GM12874 (cell line): Measurements from ENCODE around the gene NKX6-2.

Experiments used
- TF ChIP-seq, protein P1 (sequence below): IDR thresholded peaks from 2 replicates; pipeline ENCODE4 v1.5.1; 2011; ENCODE audit warnings: low read depth, mild to moderate bottlenecking, control low read depth, low read length, moderate library complexity; ENCODE audit not compliant: insufficient read depth

NKX6-2 gene

GRCh38 chr10:132798403-132798802, 12.5 kb upstream of the NKX6-2 start:
- TF ChIP-seq, protein P1, sequence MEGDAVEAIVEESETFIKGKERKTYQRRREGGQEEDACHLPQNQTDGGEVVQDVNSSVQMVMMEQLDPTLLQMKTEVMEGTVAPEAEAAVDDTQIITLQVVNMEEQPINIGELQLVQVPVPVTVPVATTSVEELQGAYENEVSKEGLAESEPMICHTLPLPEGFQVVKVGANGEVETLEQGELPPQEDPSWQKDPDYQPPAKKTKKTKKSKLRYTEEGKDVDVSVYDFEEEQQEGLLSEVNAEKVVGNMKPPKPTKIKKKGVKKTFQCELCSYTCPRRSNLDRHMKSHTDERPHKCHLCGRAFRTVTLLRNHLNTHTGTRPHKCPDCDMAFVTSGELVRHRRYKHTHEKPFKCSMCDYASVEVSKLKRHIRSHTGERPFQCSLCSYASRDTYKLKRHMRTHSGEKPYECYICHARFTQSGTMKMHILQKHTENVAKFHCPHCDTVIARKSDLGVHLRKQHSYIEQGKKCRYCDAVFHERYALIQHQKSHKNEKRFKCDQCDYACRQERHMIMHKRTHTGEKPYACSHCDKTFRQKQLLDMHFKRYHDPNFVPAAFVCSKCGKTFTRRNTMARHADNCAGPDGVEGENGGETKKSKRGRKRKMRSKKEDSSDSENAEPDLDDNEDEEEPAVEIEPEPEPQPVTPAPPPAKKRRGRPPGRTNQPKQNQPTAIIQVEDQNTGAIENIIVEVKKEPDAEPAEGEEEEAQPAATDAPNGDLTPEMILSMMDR: no peak

GRCh38 chr10:132796846-132797245, 10.9 kb upstream of the NKX6-2 start:
- TF ChIP-seq, protein P1: no peak

DNA sequence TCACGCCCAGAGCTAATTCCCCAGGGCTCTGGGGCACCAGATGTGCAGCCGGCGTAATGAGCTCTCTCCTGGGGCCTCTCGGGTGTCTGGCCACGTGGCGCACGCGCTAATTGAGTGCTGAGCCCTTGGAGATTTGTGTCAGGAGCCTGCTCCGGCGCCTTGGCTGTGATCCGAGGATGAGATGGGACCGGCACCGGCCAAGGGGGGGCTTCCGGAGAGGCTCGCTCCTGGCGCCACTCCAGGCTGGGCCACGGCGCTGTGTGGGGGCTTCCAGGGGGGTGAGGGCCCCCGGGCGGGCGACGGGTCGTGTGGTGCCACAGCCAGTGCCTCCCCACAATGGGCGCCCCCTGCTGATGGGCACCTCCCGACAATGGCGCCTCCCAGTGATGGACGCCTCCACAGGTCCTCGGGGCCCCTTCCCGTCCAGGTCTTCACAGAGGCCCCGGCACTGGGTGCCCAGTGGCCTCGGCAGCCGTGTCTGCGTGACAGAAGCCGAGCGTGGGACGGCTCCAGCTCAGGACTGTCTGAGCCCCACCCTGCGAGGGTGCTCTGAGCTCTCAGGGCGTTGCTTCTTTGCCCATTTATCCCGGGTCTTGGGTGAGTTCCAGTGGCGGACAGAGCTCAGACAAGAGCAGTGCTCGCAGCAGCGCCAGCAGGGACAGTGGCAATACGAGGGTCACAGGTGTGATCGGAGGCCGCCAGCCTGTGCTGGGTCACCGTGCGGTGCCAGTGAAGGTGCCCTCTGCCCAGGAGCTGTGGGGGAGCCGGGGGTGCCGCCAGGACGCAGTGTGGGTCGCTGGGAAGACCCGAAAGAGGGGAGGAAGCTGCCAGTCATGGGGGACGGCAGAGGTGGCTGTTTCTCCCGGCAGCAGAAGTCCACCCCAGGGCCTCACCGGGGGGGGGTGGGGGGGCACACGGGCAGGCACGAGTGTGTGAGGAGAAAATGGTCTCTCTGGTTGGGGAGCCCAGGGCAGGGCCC, 8.2 kb upstream of the NKX6-2 start:
- TF ChIP-seq, protein P1: no peak

DNA sequence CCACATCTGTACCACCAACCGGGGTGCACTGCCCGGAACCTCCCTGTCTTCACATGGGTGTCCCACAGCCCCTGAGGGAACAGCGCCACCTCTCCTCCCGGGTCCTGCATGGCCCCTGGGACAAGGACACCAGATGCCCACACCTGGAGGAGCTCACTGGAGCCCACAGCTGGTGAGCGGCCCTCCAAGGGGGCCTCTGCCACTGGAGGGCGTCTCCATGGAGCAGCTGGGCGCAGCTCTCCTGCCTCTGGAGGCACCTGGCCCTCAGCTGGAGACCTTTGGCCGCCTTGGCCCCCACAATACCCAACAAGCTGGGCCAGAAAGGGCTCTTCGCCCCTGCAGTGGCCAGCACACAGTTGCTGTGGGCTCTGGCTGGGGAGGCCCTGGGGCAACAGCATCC, 7.3 kb upstream of the NKX6-2 start:
- TF ChIP-seq, protein P1: no peak

GRCh38 chr10:132792796-132793195, 6.8 kb upstream of the NKX6-2 start:
- TF ChIP-seq, protein P1: no peak

DNA sequence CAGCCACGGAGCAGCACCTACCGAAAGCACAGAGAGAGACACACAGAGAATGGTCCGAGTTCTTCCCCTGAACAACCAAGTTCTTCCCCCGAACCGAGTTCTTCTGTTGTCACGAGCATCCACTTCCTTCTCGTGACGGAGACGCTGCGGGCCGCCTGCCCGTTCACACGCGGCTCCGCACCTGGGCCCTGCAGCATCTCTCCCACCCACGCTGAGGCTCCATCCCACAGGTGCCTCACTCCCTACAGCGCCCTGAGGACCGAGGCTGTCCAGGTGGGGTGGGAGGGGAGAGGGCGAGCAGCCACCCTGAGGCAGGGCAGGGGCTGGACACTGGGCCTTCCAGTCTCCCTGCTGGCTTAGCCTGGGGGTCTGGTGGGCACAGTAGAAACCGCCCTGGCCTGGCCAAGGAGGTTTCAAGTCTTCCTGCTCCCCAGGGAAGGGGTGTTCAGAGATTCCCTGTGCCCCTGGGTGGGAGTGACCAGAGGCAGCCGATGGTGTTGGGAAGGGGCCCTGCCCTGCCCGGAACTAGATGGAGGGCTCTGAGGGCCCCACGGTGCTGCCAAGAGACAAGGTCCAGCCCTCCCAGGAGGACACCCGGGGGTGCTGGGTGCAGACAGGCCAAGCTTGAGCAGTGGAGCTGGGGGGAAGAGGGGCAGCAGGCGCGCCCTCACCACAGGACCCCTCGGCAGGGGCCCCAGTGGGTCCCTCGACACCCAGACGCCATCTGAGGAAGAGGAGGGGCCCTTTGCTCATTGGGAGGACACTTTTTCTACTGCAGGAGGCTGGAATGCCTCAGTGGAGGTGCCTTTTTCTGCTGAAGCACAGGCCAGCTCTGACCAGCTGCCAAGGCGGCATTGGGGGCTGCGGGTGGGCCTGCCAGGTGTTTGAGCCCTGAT, 5.2 kb upstream of the NKX6-2 start:
- TF ChIP-seq, protein P1: no peak

DNA sequence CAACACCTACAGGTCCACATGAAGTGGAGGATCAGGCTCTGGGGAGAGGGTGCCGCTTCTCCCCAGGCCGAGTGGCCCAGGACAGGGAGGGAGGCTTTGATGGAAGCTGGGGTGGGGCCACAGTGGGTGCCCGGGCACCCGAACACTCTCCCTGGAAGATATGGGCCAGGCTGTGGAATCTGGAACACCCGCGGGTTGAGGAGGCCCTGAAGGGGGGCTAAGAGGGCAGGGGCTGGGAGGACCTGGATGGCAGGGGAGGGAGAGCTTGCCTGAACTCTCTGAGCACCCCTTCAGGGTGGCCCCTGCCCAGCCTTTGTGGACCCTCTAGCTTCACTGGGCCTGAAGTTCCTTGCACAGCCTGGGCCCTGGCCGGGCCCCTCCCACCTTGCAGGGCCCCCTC, 4.5 kb upstream of the NKX6-2 start:
- TF ChIP-seq, protein P1: no peak
